ENCODE data around the gene ADCY5.

The ADCY5 gene

GRCh38 chr3:123339302-123339701, 109.6 kb downstream of the ADCY5 start:
- no peaks in the 10 kb centered on the region for H3K36me3 ChIP-seq (ENCODE audit: insufficient read depth, insufficient read length, low read length)
- TF ChIP-seq SUZ12 (IDR thresholded peaks at IDR 0.05; ENCODE audit: extremely low read depth, insufficient read depth, insufficient read length) (no peak), YY1 (IDR thresholded peaks at IDR 0.05; ENCODE audit: insufficient read depth, insufficient read length) (no peak), ZNF274 (IDR thresholded peaks at IDR 0.05; ENCODE audit: low read depth, low read length) (no peak)
- H3K9me3 ChIP-seq (ENCODE audit: insufficient read depth, low read length) = no peaks in the 10 kb centered on the region
- no peak for DNase-seq (ENCODE audit: low read depth, low spot score)
- H3K4me3 ChIP-seq (ENCODE audit: insufficient read length, low read depth) = no peak overlapping the region
- no peaks in the 10 kb centered on the region for H3K27me3 ChIP-seq (ENCODE audit: insufficient read depth, insufficient read length)
- H3K4me1 ChIP-seq (ENCODE audit: insufficient read depth, insufficient read length) = peaks cover 21% of the 10 kb centered on the region
- H3K9ac ChIP-seq (ENCODE audit: insufficient read length, low read depth) = no peak overlapping the region

DNA sequence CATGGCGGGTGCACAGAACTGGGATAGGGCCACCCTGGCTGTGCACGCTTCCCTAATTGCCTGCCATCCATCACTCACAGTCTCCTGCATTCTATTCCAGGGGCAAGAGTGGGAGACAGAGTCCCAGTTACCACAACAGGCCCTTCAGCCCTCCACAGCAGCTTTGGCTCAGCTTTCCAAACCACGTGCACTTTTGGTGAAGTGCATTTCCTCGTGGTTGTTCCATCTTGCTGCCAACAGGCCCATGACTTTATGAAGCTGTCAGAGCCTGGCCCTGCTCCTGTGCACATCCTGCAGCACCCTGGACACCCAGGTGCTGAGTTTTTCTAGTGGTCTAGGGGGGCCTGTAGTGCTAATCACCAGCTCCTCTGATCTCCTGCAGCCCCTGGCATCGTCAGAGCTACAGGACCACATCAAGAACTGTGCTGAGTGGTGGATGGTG, 110.2 kb downstream of the ADCY5 start:
- no peak for DNase-seq (ENCODE audit: low read depth, low spot score)
- Histone ChIP-seq H3K4me3 (ENCODE audit: insufficient read length, low read depth) (no peak overlapping the region), H3K9ac (ENCODE audit: insufficient read length, low read depth) (no peak overlapping the region), H3K4me1 (ENCODE audit: insufficient read depth, insufficient read length) (peaks cover 16% of the 10 kb centered on the region), H3K9me3 (ENCODE audit: insufficient read depth, low read length) (no peaks in the 10 kb centered on the region), H3K36me3 (ENCODE audit: insufficient read depth, insufficient read length, low read length) (no peaks in the 10 kb centered on the region), H3K27me3 (ENCODE audit: insufficient read depth, insufficient read length) (no peaks in the 10 kb centered on the region)
- TF ChIP-seq YY1 (IDR thresholded peaks at IDR 0.05; ENCODE audit: insufficient read depth, insufficient read length) (no peak), ZNF274 (IDR thresholded peaks at IDR 0.05; ENCODE audit: low read depth, low read length) (no peak), SUZ12 (IDR thresholded peaks at IDR 0.05; ENCODE audit: extremely low read depth, insufficient read depth, insufficient read length) (no peak)

GRCh38 chr3:123337948-123338619, 110.8 kb downstream of the ADCY5 start:
- no peak overlapping the region for H3K9ac ChIP-seq (ENCODE audit: insufficient read length, low read depth)
- no peaks in the 10 kb centered on the region for H3K36me3 ChIP-seq (ENCODE audit: insufficient read depth, insufficient read length, low read length)
- H3K27me3 ChIP-seq (ENCODE audit: insufficient read depth, insufficient read length) = no peaks in the 10 kb centered on the region
- no peak overlapping the region for H3K4me3 ChIP-seq (ENCODE audit: insufficient read length, low read depth)
- no peaks in the 10 kb centered on the region for H3K9me3 ChIP-seq (ENCODE audit: insufficient read depth, low read length)
- TF ChIP-seq ZNF274 (IDR thresholded peaks at IDR 0.05; ENCODE audit: low read depth, low read length) = no peak
- TF ChIP-seq SUZ12 (IDR thresholded peaks at IDR 0.05; ENCODE audit: extremely low read depth, insufficient read depth, insufficient read length) = no peak
- no peak for TF ChIP-seq YY1 (IDR thresholded peaks at IDR 0.05; ENCODE audit: insufficient read depth, insufficient read length)
- H3K4me1 ChIP-seq (ENCODE audit: insufficient read depth, insufficient read length) = peaks cover 16% of the 10 kb centered on the region
- DNase-seq (ENCODE audit: low read depth, low spot score) = no peak

DNA sequence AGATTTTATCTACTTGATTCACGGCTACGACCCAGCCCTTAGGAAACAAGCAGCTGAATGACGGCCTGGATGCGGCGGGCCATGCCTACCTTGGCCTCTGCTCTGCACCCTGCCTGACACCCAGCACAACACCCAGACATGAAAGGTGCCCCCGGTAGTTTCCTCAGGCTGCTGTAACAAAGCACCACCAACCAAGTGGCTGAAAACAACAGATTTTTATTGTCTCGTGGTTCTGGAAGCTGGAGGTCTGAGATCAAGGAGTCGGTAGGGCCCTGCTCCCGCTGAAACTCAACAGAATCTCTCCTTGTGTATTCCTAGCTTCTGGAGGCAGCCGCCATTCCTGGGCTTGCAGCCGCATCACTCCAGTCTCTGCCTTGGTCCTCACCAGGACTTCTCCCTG, 111.7 kb downstream of the ADCY5 start:
- Histone ChIP-seq H3K9me3 (ENCODE audit: insufficient read depth, low read length) (no peaks in the 10 kb centered on the region), H3K4me1 (ENCODE audit: insufficient read depth, insufficient read length) (peaks cover 12% of the 10 kb centered on the region), H3K36me3 (ENCODE audit: insufficient read depth, insufficient read length, low read length) (no peaks in the 10 kb centered on the region), H3K9ac (ENCODE audit: insufficient read length, low read depth) (no peak overlapping the region), H3K4me3 (ENCODE audit: insufficient read length, low read depth) (no peak overlapping the region), H3K27me3 (ENCODE audit: insufficient read depth, insufficient read length) (no peaks in the 10 kb centered on the region)
- TF ChIP-seq SUZ12 (IDR thresholded peaks at IDR 0.05; ENCODE audit: extremely low read depth, insufficient read depth, insufficient read length) (no peak), YY1 (IDR thresholded peaks at IDR 0.05; ENCODE audit: insufficient read depth, insufficient read length) (no peak), ZNF274 (IDR thresholded peaks at IDR 0.05; ENCODE audit: low read depth, low read length) (no peak)
- DNase-seq (ENCODE audit: low read depth, low spot score) = no peak

DNA sequence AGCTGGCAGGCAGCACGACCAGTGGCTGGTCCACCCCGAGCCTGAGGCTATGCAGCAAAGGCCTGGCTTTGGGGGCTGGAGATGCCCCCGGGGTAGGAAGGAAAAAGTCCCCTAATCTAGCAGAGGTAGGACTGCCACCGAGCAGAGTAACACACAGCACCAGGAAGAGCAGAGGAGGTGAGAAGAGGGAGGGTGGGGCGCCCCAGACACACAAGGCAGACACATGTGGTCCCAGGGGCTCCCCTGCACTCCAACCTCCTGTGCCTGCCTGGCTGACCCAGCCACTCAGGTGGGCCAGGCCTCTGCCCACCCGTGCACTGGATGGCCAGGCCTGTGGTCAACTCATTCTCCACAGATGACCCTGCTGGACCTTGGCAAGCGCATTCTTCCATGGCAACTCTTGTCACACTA, 112.4 kb downstream of the ADCY5 start:
- Histone ChIP-seq H3K9me3 (ENCODE audit: insufficient read depth, low read length) (no peaks in the 10 kb centered on the region), H3K4me1 (ENCODE audit: insufficient read depth, insufficient read length) (peaks cover 19% of the 10 kb centered on the region), H3K36me3 (ENCODE audit: insufficient read depth, insufficient read length, low read length) (no peaks in the 10 kb centered on the region), H3K4me3 (ENCODE audit: insufficient read length, low read depth) (no peak overlapping the region), H3K9ac (ENCODE audit: insufficient read length, low read depth) (no peak overlapping the region), H3K27me3 (ENCODE audit: insufficient read depth, insufficient read length) (no peaks in the 10 kb centered on the region)
- no peak for TF ChIP-seq YY1 (IDR thresholded peaks at IDR 0.05; ENCODE audit: insufficient read depth, insufficient read length)
- TF ChIP-seq SUZ12 (IDR thresholded peaks at IDR 0.05; ENCODE audit: extremely low read depth, insufficient read depth, insufficient read length) = no peak
- no peak for TF ChIP-seq ZNF274 (IDR thresholded peaks at IDR 0.05; ENCODE audit: low read depth, low read length)
- DNase-seq (ENCODE audit: low read depth, low spot score) = no peak

DNA sequence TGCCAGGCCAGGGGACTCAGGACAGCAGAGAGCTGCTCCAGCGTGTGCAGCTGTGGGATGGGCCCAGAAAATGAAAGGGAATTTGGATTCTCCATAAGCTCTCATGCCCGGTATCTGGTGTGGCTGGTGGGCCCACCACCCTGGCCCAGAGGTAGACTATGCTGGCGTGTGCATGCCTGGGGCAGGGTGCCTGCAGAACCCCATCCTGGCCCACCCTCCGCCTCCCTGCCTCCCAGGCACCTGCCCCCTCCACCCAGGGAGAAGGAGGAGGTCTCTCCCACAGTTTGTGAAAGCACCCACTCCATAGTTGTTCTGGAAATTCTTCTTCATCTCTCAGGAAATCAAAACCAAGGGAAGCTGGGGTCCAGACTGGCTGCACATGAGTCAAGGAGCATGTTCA, 112.9 kb downstream of the ADCY5 start:
- Histone ChIP-seq H3K4me3 (ENCODE audit: insufficient read length, low read depth) (no peak overlapping the region), H3K4me1 (ENCODE audit: insufficient read depth, insufficient read length) (peaks cover 19% of the 10 kb centered on the region), H3K36me3 (ENCODE audit: insufficient read depth, insufficient read length, low read length) (no peaks in the 10 kb centered on the region), H3K27me3 (ENCODE audit: insufficient read depth, insufficient read length) (no peaks in the 10 kb centered on the region), H3K9ac (ENCODE audit: insufficient read length, low read depth) (no peak overlapping the region), H3K9me3 (ENCODE audit: insufficient read depth, low read length) (no peaks in the 10 kb centered on the region)
- TF ChIP-seq YY1 (IDR thresholded peaks at IDR 0.05; ENCODE audit: insufficient read depth, insufficient read length) (no peak), SUZ12 (IDR thresholded peaks at IDR 0.05; ENCODE audit: extremely low read depth, insufficient read depth, insufficient read length) (no peak), ZNF274 (IDR thresholded peaks at IDR 0.05; ENCODE audit: low read depth, low read length) (no peak)
- DNase-seq (ENCODE audit: low read depth, low spot score) = no peak

GRCh38 chr3:123335007-123335670, 113.8 kb downstream of the ADCY5 start:
- no peak for DNase-seq (ENCODE audit: low read depth, low spot score)
- Histone ChIP-seq H3K27me3 (ENCODE audit: insufficient read depth, insufficient read length) (no peaks in the 10 kb centered on the region), H3K9ac (ENCODE audit: insufficient read length, low read depth) (peak overlapping the region; percentile 13)

More at GRCh38 chr3:123335007-123335670, 113.8 kb downstream of the ADCY5 start:
- no peak overlapping the region for H3K4me3 ChIP-seq (ENCODE audit: insufficient read length, low read depth)
- H3K36me3 ChIP-seq (ENCODE audit: insufficient read depth, insufficient read length, low read length) = no peaks in the 10 kb centered on the region
- peaks cover 19% of the 10 kb centered on the region for H3K4me1 ChIP-seq (ENCODE audit: insufficient read depth, insufficient read length)
- H3K9me3 ChIP-seq (ENCODE audit: insufficient read depth, low read length) = no peaks in the 10 kb centered on the region
- no peak for TF ChIP-seq ZNF274 (IDR thresholded peaks at IDR 0.05; ENCODE audit: low read depth, low read length)
- no peak for TF ChIP-seq YY1 (IDR thresholded peaks at IDR 0.05; ENCODE audit: insufficient read depth, insufficient read length)
- no peak for TF ChIP-seq SUZ12 (IDR thresholded peaks at IDR 0.05; ENCODE audit: extremely low read depth, insufficient read depth, insufficient read length)

Measured in NT2/D1 (cell line).